K562 (cell line): ENCODE data around the gene NTSR1.

Experiments used
- ATF2 ChIP-seq: sonication (generic); formaldehyde crosslinking; IDR thresholded peaks from 2 replicates; pipeline ENCODE4 v1.8.1; 2022; ENCODE audit warnings: missing genetic modification reagents
- ATF7 ChIP-seq: fragments of 450-650 bp; IDR thresholded peaks from 2 replicates; pipeline ENCODE4 v1.7.1; 2014; ENCODE audit warnings: mild to moderate bottlenecking, moderate library complexity
- CTCF ChIP-seq, 3 experiments: IDR thresholded peaks in 2 of 3; conservative IDR thresholded peaks in 1 of 3; 2 replicates each; pipeline ENCODE4 v1.5.1; 2011 to 2012; ENCODE audit warnings: low read length in 3 of 3, mild to moderate bottlenecking in 3 of 3, control low read depth in 2 of 3, improper control_type of control experiment in 1 of 3, inconsistent platforms in 1 of 3, low read depth in 1 of 3, mixed read lengths in 1 of 3, moderate library complexity in 1 of 3; ENCODE audit not compliant: insufficient read depth in 2 of 3
- HMGXB4 ChIP-seq: sonication (generic); formaldehyde crosslinking; IDR thresholded peaks from 2 replicates; pipeline ENCODE4 v1.8.1; 2023; ENCODE audit warnings: mild to moderate bottlenecking, missing genetic modification reagents
- PATZ1 ChIP-seq: fragments of 250-450 bp; sonication (Bioruptor Pico); IDR thresholded peaks from 2 replicates; pipeline ENCODE4 v1.5.0; 2020; ENCODE audit warnings: mild to moderate bottlenecking, borderline replicate concordance
- POLR2H ChIP-seq: IDR thresholded peaks from 2 replicates; pipeline ENCODE4 v1.6.1; 2016; ENCODE audit warnings: missing genetic modification characterization, low read depth, mild to moderate bottlenecking, control low read depth, missing compliant biosample characterization, moderate library complexity
- RFX5 ChIP-seq: IDR thresholded peaks from 2 replicates; pipeline ENCODE4 v1.6.1; 2011; ENCODE audit warnings: low read depth, mild to moderate bottlenecking, improper control_type of control experiment, low read length
- RHOXF2B ChIP-seq: fragments of 250-450 bp; sonication (Bioruptor Pico); conservative IDR thresholded peaks from 2 replicates; pipeline ENCODE4 v1.5.1; 2021
- THRA ChIP-seq: fragments of 450-650 bp; IDR thresholded peaks from 2 replicates; pipeline ENCODE4 v1.6.1; 2017; ENCODE audit warnings: mild to moderate bottlenecking, moderate library complexity
- USF2 ChIP-seq: sonication (generic); formaldehyde crosslinking; IDR thresholded peaks from 2 replicates; pipeline ENCODE4 v1.5.0; 2020; ENCODE audit warnings: missing genetic modification reagents
- ZFX ChIP-seq: sonication (generic); formaldehyde crosslinking; IDR thresholded peaks from 2 replicates; pipeline ENCODE4 v1.8.0; 2022; ENCODE audit warnings: mild to moderate bottlenecking, missing genetic modification reagents, moderate library complexity

GRCh38 chr20:62772103-62772611 is 63.5 kb downstream of the NTSR1 start:
- TF ChIP-seq RFX5 (no peak), HMGXB4 (CRISPR knock-in tag) (no peak), ZFX (no peak), RHOXF2B (CRISPR knock-in tag) (no peak), THRA (no peak), PATZ1 (CRISPR knock-in tag) (no peak), ATF2 (CRISPR knock-in tag) (no peak), POLR2H (tag) (no peak), ATF7 (no peak), USF2 (CRISPR knock-in tag) (no peak), CTCF (IDR thresholded peaks at IDR 0.05 in 2 of 3, conservative IDR thresholded peaks at IDR 0.05 in 1 of 3; ENCODE audit: insufficient read depth in 2 of 3, low read depth in 1 of 3, low read length in 3 of 3) (no peak)
